ENCODE results near the gene OR52J3. TPM values are rescaled to one million over a fixed set of nuclear protein-coding genes. Genes with fewer than 3 reads are reported as not detected.

Gene OR52J3
- total and polyA plus RNA-seq, 2 of the 8 experiments (the other 6 are each of a cell fraction or from before 2014, with no cell fraction given): not detected

DNA sequence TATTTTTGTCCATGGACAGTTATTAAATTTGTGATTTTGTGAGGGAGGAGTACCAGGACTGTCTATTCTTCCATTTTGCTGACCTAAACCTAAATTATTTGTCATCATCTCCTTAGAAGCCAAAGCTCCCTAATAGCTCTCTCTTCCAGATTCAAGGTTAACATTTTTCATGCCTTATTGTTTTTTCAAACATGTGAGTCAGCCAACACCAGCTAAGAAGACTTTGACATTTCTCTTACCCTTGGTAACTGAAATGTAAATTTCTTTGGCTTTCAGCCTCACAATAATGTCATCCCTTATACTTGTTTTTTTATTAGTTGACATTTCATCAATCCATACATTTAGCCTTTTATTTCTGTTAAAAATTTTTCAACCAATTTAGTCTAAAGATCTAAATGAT is 42.2 kb downstream of the OR52J3 start:
- DNase-seq (ENCODE audit: low read depth in 1 of 2, low spot score in 2 of 2) (no peak), FAIRE-seq (no peak)
- Histone ChIP-seq H3K9ac (replicated peaks in 1 of 4; ENCODE audit: extremely low read depth in 1 of 4, low read depth in 3 of 4, low read length in 3 of 4) (no peak overlapping the region), H4K91ac (replicated peaks; ENCODE audit: insufficient read length, low read length) (no peak overlapping the region), H2BK20ac (ENCODE audit: low read length) (no peak overlapping the region), H3K56ac (replicated peaks; ENCODE audit: insufficient read length, low read depth, low read length) (no peak overlapping the region), H3K23me2 (ENCODE audit: low read depth, low read length) (no peaks in the 10 kb centered on the region), H3K27ac (ENCODE audit: low read depth, low read length) (no peak overlapping the region), H2BK120ac (replicated peaks; ENCODE audit: low read depth, low read length) (no peak overlapping the region), H3K23ac (ENCODE audit: insufficient read length) (no peak overlapping the region), H3K79me2 (ENCODE audit: control insufficient read depth in 1 of 2, insufficient read depth in 2 of 2, low read length in 2 of 2) (no peaks in the 10 kb centered on the region), H4K20me1 (replicated peaks in 1 of 2; ENCODE audit: control insufficient read depth in 1 of 2, insufficient read depth in 2 of 2, low read length in 2 of 2) (no peaks in the 10 kb centered on the region), H2AFZ (ENCODE audit: low read length) (no peak overlapping the region), H3K27me3 (replicated peaks in 1 of 4; ENCODE audit: control insufficient read depth in 3 of 4, extremely low read depth in 1 of 4, insufficient read depth in 3 of 4, low read length in 3 of 4) (no peaks in the 10 kb centered on the region), H2BK5ac (ENCODE audit: low read depth, low read length) (no peak overlapping the region), H3K4me3 (ENCODE audit: extremely low read depth in 1 of 4, insufficient read depth in 2 of 4, low read depth in 3 of 4, low read length in 4 of 4) (no peak overlapping the region), H4K8ac (ENCODE audit: extremely low read depth, insufficient read depth, low read length) (no peak overlapping the region), H2AK5ac (ENCODE audit: low read depth, low read length) (no peak overlapping the region), H3K9me3 (ENCODE audit: insufficient read depth in 2 of 2, low read depth in 1 of 2, low read length in 1 of 2) (no peaks in the 10 kb centered on the region), H3K4ac (replicated peaks; ENCODE audit: insufficient read length, low read depth, low read length) (no peak overlapping the region), H3K18ac (ENCODE audit: extremely low read depth, low read length) (no peak overlapping the region), H3K4me1 (replicated peaks in 1 of 4; ENCODE audit: control insufficient read depth in 3 of 4, insufficient read depth in 4 of 4, low read length in 3 of 4) (no peaks in the 10 kb centered on the region), H2BK12ac (ENCODE audit: low read depth, low read length) (no peak overlapping the region), H3K14ac (ENCODE audit: insufficient read length) (no peak overlapping the region), H3K4me2 (ENCODE audit: insufficient read depth in 1 of 2, low read depth in 2 of 2, low read length in 2 of 2) (no peak overlapping the region), H2BK15ac (ENCODE audit: low read length) (no peak overlapping the region), H4K5ac (ENCODE audit: insufficient read length, low read depth, low read length) (no peak overlapping the region), H3K79me1 (ENCODE audit: low read depth, low read length) (no peaks in the 10 kb centered on the region), H3K36me3 (ENCODE audit: control insufficient read depth in 2 of 4, insufficient read depth in 4 of 4, low read length in 3 of 4) (no peaks in the 10 kb centered on the region)
- CTCF ChIA-PET (ENCODE audit: partially characterized antibody): no interaction called here
- POLR2A ChIA-PET (ENCODE audit: partially characterized antibody): no interaction called here
- no peak for TF ChIP-seq SAP30 (IDR thresholded peaks at IDR 0.05; ENCODE audit: insufficient read depth, insufficient replicate concordance, low read length)
- no peak for TF ChIP-seq SRF (IDR thresholded peaks at IDR 0.05; ENCODE audit: low read depth, low read length)
- no peak for TF ChIP-seq FOSL1 (IDR thresholded peaks at IDR 0.05; ENCODE audit: insufficient read depth, low read depth, low read length)
- TF ChIP-seq EZH2 (IDR thresholded peaks at IDR 0.05; ENCODE audit: low read depth, low read length, severe bottlenecking): no peak
- TF ChIP-seq SP1 (IDR thresholded peaks at IDR 0.05; ENCODE audit: low read depth, low read length): no peak
- no peak for TF ChIP-seq TAF7 (optimal IDR thresholded peaks at IDR 0.05; ENCODE audit: borderline replicate concordance, low read depth, low read length)
- TF ChIP-seq HDAC2 (IDR thresholded peaks at IDR 0.05; ENCODE audit: borderline replicate concordance in 1 of 2, low read depth in 2 of 2, low read length in 2 of 2): no peak
- no peak for TF ChIP-seq GABPA (IDR thresholded peaks at IDR 0.05; ENCODE audit: borderline replicate concordance, insufficient read depth, low read length)
- TF ChIP-seq TCF12 (IDR thresholded peaks at IDR 0.05; ENCODE audit: low read depth, low read length): no peak
- no peak for TF ChIP-seq CBX8 (IDR thresholded peaks at IDR 0.05; ENCODE audit: borderline replicate concordance, low read depth, low read length)
- TF ChIP-seq CHD2 (IDR thresholded peaks at IDR 0.05; ENCODE audit: low read length): no peak
- no peak for TF ChIP-seq TAF1 (IDR thresholded peaks at IDR 0.05; ENCODE audit: low read depth, low read length)
- TF ChIP-seq BRCA1 (IDR thresholded peaks at IDR 0.05; ENCODE audit: low read depth, low read length): no peak
- TF ChIP-seq HDAC6 (IDR thresholded peaks at IDR 0.05; ENCODE audit: low read depth, low read length): no peak
- no peak for TF ChIP-seq CTBP2 (IDR thresholded peaks at IDR 0.05; ENCODE audit: borderline replicate concordance, insufficient read depth, insufficient read length, low read length)

Data from H1 (cell line).